GM21529 (cell line): ENCODE measurements around the gene DMD.

Experiments
- ATAC-seq: cut with Tn5 transposase; IDR thresholded peaks from one replicate; pipeline ENCODE4 v1.9.1; 2021; ENCODE audit not compliant: unreplicated experiment

DMD gene

GRCh38 chrX:31217084-31217483 is 1994.3 kb downstream of the DMD start:
- no peak for ATAC-seq

GRCh38 chrX:31215277-31215815 is 1996.0 kb downstream of the DMD start:
- no peak for ATAC-seq

- ATAC-seq = peak; percentile 52
These were observed 1997.4 kb downstream of the DMD start for GRCh38 chrX:31213941-31214340.

GRCh38 chrX:31212856-31213748 is 1998.2 kb downstream of the DMD start:
- ATAC-seq = no peak

- no peak for ATAC-seq
These were observed 2002.2 kb downstream of the DMD start for GRCh38 chrX:31209005-31209628.

- no peak for ATAC-seq
These were observed 2009.8 kb downstream of the DMD start for GRCh38 chrX:31201503-31201902.

GRCh38 chrX:31200430-31200829 is 2010.9 kb downstream of the DMD start:
- ATAC-seq = no peak

DNA sequence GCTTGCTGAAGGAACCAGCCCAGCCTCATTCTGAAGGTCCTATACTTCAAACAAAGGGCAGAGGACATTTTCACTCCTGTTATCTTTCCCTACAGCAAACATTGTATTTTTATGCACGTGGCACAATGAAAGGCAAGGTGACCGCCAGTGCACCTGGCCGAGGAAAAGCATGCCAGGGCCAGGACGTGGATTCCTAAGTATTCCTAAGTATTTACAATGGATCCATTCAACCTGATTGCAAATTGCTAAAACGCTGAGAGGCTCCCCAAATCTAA is 2011.6 kb downstream of the DMD start:
- no peak for ATAC-seq

GRCh38 chrX:31199056-31199839 is 2012.1 kb downstream of the DMD start:
- ATAC-seq = no peak

GRCh38 chrX:31190221-31190975 is 2021.0 kb downstream of the DMD start:
- no peak for ATAC-seq

DNA sequence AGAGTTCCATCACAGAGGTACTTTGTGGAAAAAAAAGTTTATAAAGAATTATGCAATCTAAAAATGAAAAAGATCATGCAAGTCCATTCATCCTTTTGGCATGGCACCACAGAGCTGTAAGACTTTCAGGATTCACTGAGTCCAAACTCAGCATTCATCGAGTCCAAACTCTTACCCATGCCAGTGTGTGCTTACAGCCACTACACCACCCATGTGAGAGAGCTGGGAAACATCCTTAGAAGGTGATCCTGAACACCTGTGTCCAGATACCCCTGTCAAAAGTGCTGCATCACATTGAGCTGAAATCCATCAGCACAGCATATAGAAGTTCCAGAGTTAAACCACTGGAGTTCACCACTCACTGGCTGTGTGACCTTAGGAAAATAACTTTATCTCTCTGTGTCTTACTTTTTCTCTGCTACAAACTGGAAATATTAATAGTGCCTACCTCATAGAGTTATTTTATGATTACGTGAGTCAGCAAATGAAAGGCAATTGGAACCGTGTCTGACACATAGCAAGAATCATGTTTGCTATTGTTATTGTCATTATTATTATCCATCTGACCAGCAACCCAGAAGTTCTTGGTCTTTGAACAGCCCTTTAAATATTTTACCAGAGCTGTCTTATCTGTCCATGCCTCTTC is 2024.5 kb downstream of the DMD start:
- no peak for ATAC-seq

- ATAC-seq = no peak
These were observed 2025.5 kb downstream of the DMD start for GRCh38 chrX:31185884-31186283.

- ATAC-seq = no peak
These were observed 2029.9 kb downstream of the DMD start for GRCh38 chrX:31181377-31182000.

DNA sequence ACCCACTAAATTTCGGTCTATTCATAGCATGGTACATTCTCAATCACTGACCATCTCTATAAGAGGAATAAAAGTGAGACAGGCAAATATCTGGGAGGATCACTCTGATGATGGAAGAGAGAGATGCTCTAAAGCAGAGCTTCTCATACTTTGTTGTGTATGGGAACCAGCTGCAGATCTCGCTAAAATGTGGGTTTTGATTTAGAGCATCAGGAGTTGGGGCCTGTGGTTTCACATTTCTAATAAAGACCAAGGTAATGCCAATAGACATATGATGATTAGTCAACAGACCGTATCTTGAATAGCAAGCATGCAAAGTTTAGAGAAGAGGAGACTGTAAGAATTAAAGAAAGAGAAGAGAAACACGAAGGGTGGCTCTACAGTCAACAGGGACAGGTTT is 2032.1 kb downstream of the DMD start:
- ATAC-seq = no peak

DNA sequence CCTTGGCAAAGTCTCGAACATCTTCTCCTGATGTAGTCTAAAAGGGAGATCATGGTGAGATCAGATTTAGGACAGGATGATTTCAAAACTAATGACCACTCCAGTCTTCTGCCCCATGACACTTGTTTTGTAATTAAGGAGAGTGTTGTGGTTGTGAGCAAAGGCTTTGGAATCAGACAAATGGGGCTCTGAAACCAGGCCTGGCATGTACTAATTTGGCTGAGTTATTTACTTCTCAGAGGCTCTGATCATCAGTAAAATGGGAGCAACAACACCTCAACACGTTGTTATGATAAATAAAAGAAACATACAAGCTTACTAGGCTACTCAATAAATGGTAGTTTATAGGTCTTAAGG is 2032.6 kb downstream of the DMD start:
- ATAC-seq = no peak

DNA sequence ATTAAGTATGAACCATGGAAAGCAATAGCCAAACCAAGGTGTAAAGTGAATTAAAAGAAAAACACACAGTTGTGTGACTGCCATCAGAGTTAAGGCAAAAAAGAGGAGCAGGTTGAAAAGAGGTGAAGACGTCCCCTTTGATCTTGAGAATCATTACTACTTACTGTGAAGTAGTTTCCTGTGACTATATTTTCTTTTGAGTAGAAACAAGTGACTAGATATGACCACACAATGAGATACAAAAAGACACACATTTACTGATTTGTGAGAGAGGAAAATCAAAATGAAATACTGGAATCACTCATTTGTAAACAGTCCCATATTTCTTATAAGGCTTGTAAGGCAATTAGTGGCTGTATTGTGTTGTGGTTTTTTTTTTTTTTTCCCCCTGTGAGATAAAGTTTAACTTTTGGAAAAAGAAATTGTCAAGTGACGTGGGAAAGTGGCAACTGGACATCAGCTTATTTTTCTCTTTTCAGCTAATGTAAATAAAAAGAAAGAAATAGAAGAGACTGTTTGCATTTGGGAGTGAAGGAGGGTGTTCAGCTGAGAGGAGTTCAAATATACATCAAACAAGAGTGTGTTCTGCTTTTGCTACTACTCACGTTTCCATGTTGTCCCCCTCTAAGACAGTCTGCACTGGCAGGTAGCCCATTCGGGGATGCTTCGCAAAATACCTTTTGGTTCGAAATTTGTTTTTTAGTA is 2033.1 kb downstream of the DMD start:
- no peak for ATAC-seq

DNA sequence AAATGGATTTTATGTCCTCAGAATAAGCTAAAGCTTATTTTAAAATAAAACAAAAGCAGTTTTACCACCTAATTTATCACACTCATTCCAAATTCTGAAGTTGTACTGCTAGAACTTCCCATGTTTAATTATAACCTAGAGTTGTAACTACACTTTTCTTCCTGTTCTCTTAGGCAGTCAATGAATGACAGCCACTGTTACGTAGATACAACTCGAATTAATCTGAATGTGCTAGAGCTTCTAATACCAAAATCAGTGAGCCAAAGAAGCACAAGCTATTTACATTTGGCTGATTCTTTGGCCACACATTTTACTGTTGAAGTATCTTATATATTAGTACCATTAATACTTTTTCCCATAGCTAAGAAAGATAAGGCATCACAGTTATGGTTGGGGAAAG is 2040.6 kb downstream of the DMD start:
- no peak for ATAC-seq

GRCh38 chrX:31168551-31168950 is 2042.8 kb downstream of the DMD start:
- peak; percentile 100 for ATAC-seq

- no peak for ATAC-seq
These were observed 2044.5 kb downstream of the DMD start for GRCh38 chrX:31166832-31167231.
